Activated gamma-delta T cell (primary cell): ENCODE results near the gene POU1F1.
"Not testable (repeated sequence)": the region's sequence is repeated elsewhere in the genome, so short reads cannot be mapped to it uniquely, and the experiment has no call there.

Experiments used
- DNase-seq: peaks from one replicate; lab custom pipeline; 2025; lab: John Stamatoyannopoulos, UW

POU1F1 gene

DNA sequence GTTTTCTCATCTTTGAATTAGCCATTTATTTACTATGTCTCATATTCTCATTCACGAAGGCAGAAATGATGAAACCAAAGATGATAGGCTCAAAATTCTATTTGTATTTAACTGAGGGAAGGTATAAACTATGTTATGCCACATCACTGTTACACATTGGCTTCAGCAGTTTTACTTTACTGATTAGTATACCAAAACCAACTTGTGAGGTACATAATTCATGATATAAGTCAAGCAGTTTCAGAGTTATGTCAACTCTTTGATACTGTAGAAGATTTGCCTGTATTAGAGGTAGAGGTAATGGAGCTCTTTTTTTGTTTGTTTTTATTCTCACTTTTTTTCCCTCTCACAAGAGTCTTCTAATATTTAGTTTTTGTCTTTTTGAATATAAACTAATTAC is 26.4 kb downstream of the POU1F1 start:
- no peak for DNase-seq

DNA sequence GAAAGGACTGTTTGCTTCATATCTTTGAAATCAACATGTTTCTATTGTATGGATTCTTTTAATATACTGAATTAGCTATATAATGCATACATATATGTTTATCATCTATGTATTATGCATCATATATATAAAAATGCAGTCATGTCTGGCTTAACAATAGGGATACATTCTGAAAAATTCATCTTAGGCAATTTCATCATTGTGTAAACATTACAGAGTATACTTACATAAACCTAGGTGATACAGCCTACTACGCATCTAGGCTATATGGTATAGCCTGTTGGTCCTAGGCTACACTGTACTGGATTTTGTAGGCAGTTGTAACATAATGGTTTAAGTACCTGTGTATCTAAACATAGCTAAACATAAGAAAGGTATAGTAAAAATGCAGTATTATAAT is 27.6 kb downstream of the POU1F1 start:
- DNase-seq = no peak

DNA sequence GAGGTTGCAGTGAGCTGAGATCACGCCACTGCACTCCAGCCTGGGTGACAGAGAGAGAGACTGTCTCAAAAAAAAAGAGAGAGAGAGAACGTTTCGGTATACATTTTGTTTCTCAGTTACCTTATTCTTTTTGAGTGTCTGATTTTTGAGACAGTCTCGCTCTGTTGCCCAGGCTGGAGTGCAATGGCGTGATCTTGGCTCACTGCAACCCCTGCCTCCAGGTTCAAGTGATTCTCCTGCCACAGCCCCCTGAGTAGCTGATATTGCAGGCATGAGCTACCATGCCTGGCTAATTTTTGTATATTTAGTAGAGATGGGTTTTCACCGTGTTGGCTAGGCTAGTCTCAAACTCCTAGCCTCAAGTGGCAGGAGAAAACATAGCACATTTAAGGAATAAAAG is 28.2 kb downstream of the POU1F1 start:
- DNase-seq = not testable (repeated sequence)

DNA sequence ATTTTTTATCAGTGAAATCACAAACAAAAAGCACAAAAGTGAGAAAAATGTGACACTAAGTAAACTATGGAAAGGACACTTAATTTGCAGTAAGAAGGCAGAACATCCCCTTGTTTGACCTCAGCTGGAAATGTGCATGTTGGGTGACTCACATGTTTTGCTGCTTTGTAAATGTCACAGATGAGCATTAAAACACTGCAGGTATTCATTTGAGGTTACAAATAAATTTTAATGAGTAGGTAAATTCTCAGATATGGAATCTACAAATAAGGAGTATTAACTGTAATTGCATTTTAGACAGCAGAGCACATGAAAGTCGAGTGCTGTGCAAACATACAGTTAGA is 29.0 kb downstream of the POU1F1 start:
- DNase-seq = no peak

DNA sequence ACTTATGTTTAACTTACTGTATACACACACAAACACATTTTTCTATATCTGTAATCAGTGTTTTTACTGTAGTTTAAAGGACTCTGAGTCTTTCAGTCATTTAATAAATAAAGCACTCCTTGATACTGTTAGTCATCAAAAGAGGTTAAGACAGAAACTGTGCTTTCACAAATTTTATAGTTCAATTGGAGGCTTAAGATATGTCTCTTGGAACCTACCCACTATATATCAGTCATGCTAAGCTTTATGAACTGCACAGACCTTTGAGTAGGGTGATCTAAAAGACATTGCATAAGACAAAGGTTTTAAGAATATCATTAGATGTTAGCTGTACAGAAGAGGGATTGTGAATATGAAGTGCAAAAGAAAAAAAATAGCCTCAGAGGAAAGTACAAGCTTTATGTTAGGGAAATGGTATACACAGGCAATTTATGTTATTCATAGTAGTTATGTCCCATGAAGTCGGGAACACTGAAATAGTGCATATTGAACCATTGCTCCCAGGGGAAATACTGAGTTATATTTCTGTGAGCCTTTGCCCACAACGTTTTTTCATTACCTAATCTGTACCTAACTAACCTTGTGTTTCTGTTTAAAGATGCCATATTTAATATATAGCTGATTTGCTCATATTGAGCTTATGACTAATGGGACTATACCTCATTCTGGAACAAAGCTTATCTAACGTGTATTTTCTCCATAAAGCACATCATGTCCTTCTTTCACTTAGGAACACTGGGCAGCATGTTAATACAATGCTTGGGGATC is 29.5 kb downstream of the POU1F1 start:
- no peak for DNase-seq

DNA sequence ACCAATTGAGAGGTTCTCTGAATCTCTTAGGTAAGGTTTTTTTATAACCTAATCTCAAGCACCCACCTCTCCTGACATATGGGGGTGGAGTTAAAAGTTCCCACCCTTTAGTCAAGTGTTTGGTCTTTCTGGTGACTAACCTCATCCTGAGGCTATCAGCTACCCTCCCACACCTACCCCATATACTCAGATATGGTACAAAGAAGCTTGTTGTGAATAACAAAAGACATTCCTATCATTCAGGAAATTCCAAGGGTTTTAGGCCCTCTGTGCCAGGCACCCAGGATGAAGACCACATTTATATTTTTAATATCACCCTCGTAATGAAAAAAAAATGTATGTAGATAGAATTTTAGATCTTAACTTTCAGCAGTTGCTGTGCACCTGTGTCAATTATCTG is 40.3 kb downstream of the POU1F1 start:
- no peak for DNase-seq

DNA sequence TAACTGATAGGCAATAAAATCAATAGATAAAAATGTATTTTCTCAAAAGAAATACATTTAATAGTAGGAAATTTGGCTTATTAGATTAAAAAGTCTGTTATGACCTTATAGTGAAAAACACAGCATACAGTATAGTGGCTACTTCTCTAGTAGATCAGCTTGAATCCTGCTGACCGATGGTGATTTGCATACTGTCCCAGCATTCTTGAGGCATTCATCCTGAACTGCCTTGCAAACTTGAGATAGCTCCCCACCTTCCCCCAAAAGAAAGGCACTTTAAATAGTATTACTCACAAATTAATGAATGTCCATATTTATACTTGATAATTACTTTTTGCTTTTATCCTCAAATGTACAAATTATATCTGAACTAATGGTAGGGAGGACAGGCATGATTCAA is 42.6 kb downstream of the POU1F1 start:
- no peak for DNase-seq

DNA sequence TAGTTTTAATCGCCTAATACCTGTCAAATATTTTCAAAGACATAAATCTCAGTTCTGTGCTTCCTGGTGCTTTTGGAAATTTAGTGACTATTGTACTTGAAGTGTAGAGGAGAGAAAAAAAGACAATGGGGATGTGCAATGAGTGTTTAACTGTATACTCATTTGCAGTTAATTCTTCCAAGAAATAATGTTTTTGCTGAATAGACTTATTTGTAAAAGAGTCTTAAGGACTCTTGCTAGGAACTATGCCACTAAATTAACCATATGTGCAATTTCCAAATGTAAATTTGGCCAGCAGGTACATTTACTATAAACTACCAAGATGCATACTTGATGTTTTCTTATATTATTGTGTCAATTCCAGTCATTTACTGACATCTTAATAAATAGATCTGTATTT is 47.3 kb downstream of the POU1F1 start:
- DNase-seq = no peak

DNA sequence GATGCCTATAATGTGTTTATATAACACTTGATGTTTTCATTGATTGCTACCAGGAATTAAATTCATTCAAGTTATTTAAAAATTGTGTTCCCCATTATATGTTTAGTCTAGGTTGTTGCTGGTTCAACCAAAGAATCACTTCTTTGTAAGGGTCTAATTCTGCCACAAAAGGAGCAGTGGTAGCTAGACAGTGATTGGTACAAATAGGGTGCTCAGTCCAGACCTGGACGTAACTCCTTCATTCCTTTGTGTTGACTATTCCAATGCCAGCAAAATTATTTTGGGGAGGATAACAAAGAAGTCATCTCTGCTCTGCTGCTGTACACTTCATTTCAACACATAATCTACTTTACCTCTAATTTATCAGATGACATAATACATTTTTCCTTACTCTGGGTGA is 48.1 kb downstream of the POU1F1 start:
- DNase-seq = no peak

DNA sequence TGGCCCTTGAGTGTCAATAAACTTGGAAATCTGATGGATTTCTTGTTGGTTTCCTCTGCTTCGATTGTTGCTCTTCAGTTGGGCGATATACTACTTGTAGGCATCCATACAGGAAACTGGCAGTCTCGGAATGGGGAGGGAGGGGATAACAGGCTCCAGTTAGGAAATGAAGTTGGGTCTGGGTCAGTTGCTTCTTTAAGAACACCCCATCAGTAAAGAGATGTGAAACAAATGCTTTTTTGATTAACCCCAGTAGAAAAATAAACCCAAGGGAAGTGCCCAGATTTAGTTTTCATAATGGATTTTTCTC is 48.6 kb downstream of the POU1F1 start:
- no peak for DNase-seq

DNA sequence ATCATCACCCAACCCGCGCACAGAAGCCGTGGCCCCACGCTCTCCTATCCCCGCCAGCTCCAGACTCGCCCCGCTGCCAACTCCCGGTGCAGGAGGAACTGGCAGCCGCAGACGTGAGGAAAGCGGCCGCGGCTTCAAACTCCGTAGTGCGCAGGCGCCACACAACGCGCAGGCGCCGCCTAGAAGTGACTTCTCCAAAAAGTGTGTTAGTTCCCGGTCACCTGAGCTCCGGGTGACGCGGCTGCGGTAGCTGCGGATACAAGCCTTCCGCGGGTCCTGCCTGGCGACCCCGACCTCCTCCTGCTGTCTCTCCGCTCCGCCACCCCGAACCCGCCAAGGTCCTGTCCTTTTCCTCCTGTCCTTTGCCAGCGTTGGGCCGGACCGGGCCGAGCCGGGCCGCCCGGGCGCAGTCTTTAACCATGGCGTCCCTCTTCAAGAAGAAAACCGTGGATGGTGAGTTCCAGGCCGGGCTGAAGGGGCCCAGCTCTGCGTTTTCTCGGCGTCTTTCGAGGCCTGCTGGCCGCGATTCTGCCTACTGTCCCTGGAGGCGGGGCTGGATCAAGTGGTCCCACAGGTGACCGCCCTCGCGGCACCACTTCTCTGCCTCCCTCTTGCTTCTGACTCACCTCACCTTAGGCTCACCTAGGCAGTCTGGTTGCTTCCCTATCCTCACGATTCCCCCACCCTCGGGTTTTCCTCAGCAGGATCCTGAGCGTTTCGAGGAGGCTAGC is 49.1 kb downstream of the POU1F1 start, which contains the start of gene CHMP2B:
Gene CHMP2B (plus strand): TSS at position 206 of the 731 bp plus-strand sequence. CDS start 214 bp downstream, at position 420.
- peak; percentile 88 for DNase-seq

DNA sequence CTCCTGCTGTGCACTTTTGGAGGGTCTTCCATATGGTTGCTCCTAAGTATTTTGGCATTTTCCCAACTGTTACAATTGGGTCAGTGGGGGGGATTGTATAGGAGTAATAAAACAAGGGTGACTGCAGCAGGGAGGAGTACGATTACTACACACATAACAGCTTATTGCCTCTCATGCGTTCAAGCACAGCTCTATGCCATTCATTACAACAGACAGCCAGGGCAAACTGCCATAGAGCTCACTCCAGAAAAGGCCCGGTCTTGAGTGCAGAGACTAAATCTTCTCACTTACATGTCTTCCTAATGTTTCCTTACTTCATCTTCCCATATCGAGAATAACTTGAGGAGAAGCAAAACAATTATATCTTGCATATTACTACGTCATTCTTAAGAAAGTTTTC is 50.7 kb downstream of the POU1F1 start:
- no peak for DNase-seq

DNA sequence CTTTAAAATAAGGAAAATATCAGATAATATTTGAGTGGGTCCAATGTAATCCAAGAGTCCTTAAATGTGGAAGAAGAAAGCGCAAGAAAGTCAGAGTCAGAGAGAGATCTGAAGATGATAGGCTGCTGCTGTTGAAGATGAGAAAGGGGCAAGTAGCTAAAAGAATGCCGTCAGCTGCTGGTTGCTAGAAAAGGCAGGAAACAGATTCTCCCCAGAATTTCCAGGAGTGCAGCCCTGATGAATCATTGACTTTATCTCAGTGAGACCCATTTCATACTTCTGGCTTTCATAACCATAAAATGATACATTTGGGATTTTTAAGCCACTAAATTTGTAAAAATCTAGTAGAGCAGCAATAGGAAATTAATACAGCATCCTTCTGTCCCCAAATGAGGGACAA is 56.8 kb downstream of the POU1F1 start:
- no peak for DNase-seq

DNA sequence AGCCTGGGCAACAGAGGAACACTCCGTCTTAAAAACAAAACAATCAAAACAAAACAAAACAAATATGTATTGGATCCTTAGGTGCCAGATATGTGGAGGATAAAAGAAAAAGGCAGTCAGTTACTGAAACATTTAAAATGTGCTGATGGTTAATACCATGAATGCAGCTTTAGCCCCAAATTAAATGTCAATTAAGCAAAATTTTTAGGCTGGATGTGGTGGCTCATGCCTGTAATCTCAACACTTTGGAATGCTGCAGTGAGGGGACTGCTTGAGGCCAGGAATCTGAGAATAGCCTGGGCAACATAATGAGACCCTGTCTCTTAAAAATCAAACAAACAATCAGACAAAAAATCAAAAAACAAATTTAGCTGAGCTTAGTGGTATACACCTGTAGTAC is 57.8 kb downstream of the POU1F1 start:
- DNase-seq = no peak
